Liver (tissue), 9 donors: ENCODE data around the gene DISC1. TPM values are rescaled to one million over a fixed set of nuclear protein-coding genes. Genes with fewer than 3 reads are reported as not detected.

ENCODE experiments used
- DNase-seq: peaks from one replicate; pipeline ENCODE4 v3.0.0-alpha.2; 2017; ENCODE audit warnings: low spot score
- H3K27ac ChIP-seq, 2 donors: one replicate each; pipeline ENCODE4 v1.7.0; 2013; ENCODE audit warnings: inconsistent platforms in 2 of 2, low read length in 2 of 2, control low read depth in 1 of 2, low read depth in 1 of 2, mild to moderate bottlenecking in 1 of 2
- H3K27me3 ChIP-seq, 4 donors: one replicate each; pipeline versions ENCODE4 v1.6.1 to v1.7.0; 2013; ENCODE audit warnings: low read length in 3 of 4, inconsistent platforms in 1 of 4, mild to moderate bottlenecking in 1 of 4, moderate library complexity in 1 of 4; ENCODE audit not compliant: control insufficient read depth in 4 of 4, insufficient read depth in 4 of 4
- H3K36me3 ChIP-seq, 4 donors: one replicate each; pipeline versions ENCODE4 v1.6.1 to v1.7.0; 2013; ENCODE audit warnings: low read length in 3 of 4, mild to moderate bottlenecking in 3 of 4, low read depth in 1 of 4, moderate library complexity in 1 of 4; ENCODE audit not compliant: control insufficient read depth in 4 of 4, insufficient read depth in 3 of 4
- H3K4me1 ChIP-seq, 4 donors: one replicate each; pipeline versions ENCODE4 v1.6.1 to v1.7.0; 2013; ENCODE audit warnings: low read length in 3 of 4, mild to moderate bottlenecking in 3 of 4, moderate library complexity in 1 of 4; ENCODE audit not compliant: control insufficient read depth in 4 of 4, insufficient read depth in 4 of 4
- H3K4me3 ChIP-seq, 3 donors: one replicate each; pipeline versions ENCODE4 v1.6.1 to v1.7.0; 2013; ENCODE audit warnings: low read length in 3 of 3, control low read depth in 1 of 3, low read depth in 1 of 3, mild to moderate bottlenecking in 1 of 3
- H3K9ac ChIP-seq, 2 donors: one replicate each; pipeline ENCODE4 v1.7.0; 2013; ENCODE audit warnings: low read length in 2 of 2, mild to moderate bottlenecking in 2 of 2, moderate library complexity in 2 of 2, control low read depth in 1 of 2, low read depth in 1 of 2
- H3K9me3 ChIP-seq, 4 donors: one replicate each; pipeline versions ENCODE4 v1.6.1 to v1.7.0; 2013; ENCODE audit warnings: low read length in 3 of 4; ENCODE audit not compliant: control insufficient read depth in 4 of 4
- ATF3 ChIP-seq: IDR thresholded peaks from 2 replicates; pipeline ENCODE4 v1.6.1; 2016; ENCODE audit warnings: antibody characterized with exemption
- CTCF ChIP-seq: fragments of 150-350 bp; IDR thresholded peaks from 2 replicates; pipeline ENCODE4 v1.5.1; 2017; ENCODE audit warnings: improper control_type of control experiment, low read depth, low read length; ENCODE audit not compliant: missing input control
- EGR1 ChIP-seq, 2 donors: IDR thresholded peaks; 2 replicates each; pipeline ENCODE4 v1.6.1; 2016 to 2018; ENCODE audit warnings: antibody characterized with exemption in 2 of 2, low read depth in 2 of 2
- FOXA1 ChIP-seq: IDR thresholded peaks from 2 replicates; pipeline ENCODE4 v1.6.1; 2016; ENCODE audit warnings: antibody characterized with exemption
- FOXA2 ChIP-seq: IDR thresholded peaks from 2 replicates; pipeline ENCODE4 v1.6.1; 2016; ENCODE audit warnings: antibody characterized with exemption
- GABPA ChIP-seq, 2 donors: IDR thresholded peaks in 1 of 2; conservative IDR thresholded peaks in 1 of 2; 2 replicates each; pipeline ENCODE4 v1.6.1; 2016; ENCODE audit warnings: antibody characterized with exemption in 2 of 2, mild to moderate bottlenecking in 1 of 2, moderate library complexity in 1 of 2
- HNF4A ChIP-seq, 2 donors: conservative IDR thresholded peaks; 2 replicates each; pipeline ENCODE4 v1.6.1; 2016; ENCODE audit warnings: antibody characterized with exemption in 2 of 2, mild to moderate bottlenecking in 2 of 2
- HNF4G ChIP-seq: IDR thresholded peaks from 2 replicates; pipeline ENCODE4 v1.6.1; 2016; ENCODE audit warnings: antibody characterized with exemption
- JUND ChIP-seq, 2 donors: IDR thresholded peaks; 2 replicates each; pipeline ENCODE4 v1.6.1; 2016; ENCODE audit warnings: antibody characterized with exemption in 2 of 2
- MAX ChIP-seq: IDR thresholded peaks from 2 replicates; pipeline ENCODE4 v1.6.1; 2016; ENCODE audit warnings: antibody characterized with exemption
- NR2F2 ChIP-seq: IDR thresholded peaks from 2 replicates; pipeline ENCODE4 v1.6.1; 2016; ENCODE audit warnings: antibody characterized with exemption
- RAD21 ChIP-seq, 2 donors: IDR thresholded peaks; 2 replicates each; pipeline ENCODE4 v1.6.1; 2016; ENCODE audit warnings: antibody characterized with exemption in 2 of 2, mild to moderate bottlenecking in 2 of 2
- REST ChIP-seq: IDR thresholded peaks from 2 replicates; pipeline ENCODE4 v1.6.1; 2016; ENCODE audit warnings: antibody characterized with exemption, mild to moderate bottlenecking
- RXRA ChIP-seq, 2 donors: IDR thresholded peaks; 2 replicates each; pipeline ENCODE4 v1.6.1; 2017 to 2018; ENCODE audit warnings: antibody characterized with exemption in 2 of 2, mild to moderate bottlenecking in 1 of 2
- SP1 ChIP-seq: IDR thresholded peaks from 2 replicates; pipeline ENCODE4 v1.6.1; 2018; ENCODE audit warnings: antibody characterized with exemption, mild to moderate bottlenecking
- TAF1 ChIP-seq: conservative IDR thresholded peaks from 2 replicates; pipeline ENCODE4 v1.6.1; 2016; ENCODE audit warnings: antibody characterized with exemption, mild to moderate bottlenecking
- YY1 ChIP-seq: IDR thresholded peaks from 2 replicates; pipeline ENCODE4 v1.6.1; 2016; ENCODE audit warnings: antibody characterized with exemption, mild to moderate bottlenecking
- ZBTB33 ChIP-seq: IDR thresholded peaks from 2 replicates; pipeline ENCODE4 v1.6.1; 2016; ENCODE audit warnings: antibody characterized with exemption
- WGBS: extraction: QIAGEN DNeasy Blood & Tissue Kit; methylation state at CpG from one replicate; pipeline ENCODE4 v1.1.7; 2013; 5-methylcytosine and 5-hydroxymethylcytosine counted together
- polyA plus RNA-seq, 2 donors: library from polyadenylated mRNA; stranded (reverse) in 1 of 2; unstranded in 1 of 2; fragments of 200-250 nt in 1 of 2; fragments of >200 nt in 1 of 2; fragmentation: Nextera tagmentation in 1 of 2; extraction: Ambion mirVana in 1 of 2; gene quantifications; one replicate each; pipeline versions ENCODE4 v1.2.1 to v1.2.3, GENCODE V29; 2013 to 2015
- total RNA-seq, 2 donors: library from RNA; depleted of rRNA; stranded (reverse); fragments of >200 nt; gene quantifications; one replicate each; pipeline ENCODE4 v1.2.3, GENCODE V29; 2014
- donor health status: healthy.
- donor health status: healthy.
- donor health status: healthy.
- donor health status: healthy.
- donor health status: healthy.

DISC1 gene
- total and polyA plus RNA-seq, 4 donors = 0.45 to 6.3 (median 2.3) TPM

GRCh38 chr1:231734417-231734816 is 107.8 kb downstream of the DISC1 start:
- no peaks in the 10 kb centered on the region for H3K4me1 ChIP-seq
- H3K4me3 ChIP-seq = no peak overlapping the region
- H3K9me3 ChIP-seq = no peaks in the 10 kb centered on the region
- H3K9ac ChIP-seq = no peak overlapping the region
- 87% methylated on average over 4 of the region's 4 CpGs for WGBS
- TF ChIP-seq TAF1 (no peak), FOXA1 (no peak), SP1 (no peak), JUND (IDR thresholded peaks at IDR 0.05) (no peak), GABPA (IDR thresholded peaks at IDR 0.05 in 1 of 2, conservative IDR thresholded peaks at IDR 0.05 in 1 of 2) (no peak), EGR1 (IDR thresholded peaks at IDR 0.05; ENCODE audit: low read depth in 2 of 2) (no peak), FOXA2 (no peak), MAX (no peak), HNF4A (conservative IDR thresholded peaks at IDR 0.05) (no peak), NR2F2 (no peak), CTCF (no peak), HNF4G (no peak), RAD21 (IDR thresholded peaks at IDR 0.05) (no peak), ATF3 (no peak)
- no peak overlapping the region for H3K27ac ChIP-seq
- DNase-seq = no peak
- H3K36me3 ChIP-seq = no peaks in the 10 kb centered on the region
- no peaks in the 10 kb centered on the region for H3K27me3 ChIP-seq

GRCh38 chr1:231735411-231735810 is 108.8 kb downstream of the DISC1 start:
- WGBS = 77% methylated on average over 3 of the region's 3 CpGs
- Histone ChIP-seq H3K4me3 (no peak overlapping the region), H3K27ac (no peak overlapping the region), H3K9me3 (no peaks in the 10 kb centered on the region), H3K36me3 (no peaks in the 10 kb centered on the region), H3K27me3 (no peaks in the 10 kb centered on the region), H3K9ac (no peak overlapping the region), H3K4me1 (no peaks in the 10 kb centered on the region)
- no peak for TF ChIP-seq SP1
- no peak for TF ChIP-seq FOXA2
- DNase-seq = no peak

GRCh38 chr1:231735941-231736340 is 109.4 kb downstream of the DISC1 start:
- Histone ChIP-seq H3K27me3 (no peaks in the 10 kb centered on the region), H3K27ac (no peak overlapping the region), H3K9ac (no peak overlapping the region), H3K4me1 (no peaks in the 10 kb centered on the region), H3K36me3 (no peaks in the 10 kb centered on the region), H3K4me3 (no peak overlapping the region), H3K9me3 (no peaks in the 10 kb centered on the region)
- 81% methylated on average over 2 of the region's 2 CpGs for WGBS
- no peak for DNase-seq
- TF ChIP-seq REST (no peak), RAD21 (IDR thresholded peaks at IDR 0.05) (no peak), ZBTB33 (no peak), ATF3 (no peak), TAF1 (no peak), MAX (no peak), YY1 (no peak), EGR1 (IDR thresholded peaks at IDR 0.05; ENCODE audit: low read depth in 2 of 2) (no peak), GABPA (IDR thresholded peaks at IDR 0.05 in 1 of 2, conservative IDR thresholded peaks at IDR 0.05 in 1 of 2) (no peak), RXRA (IDR thresholded peaks at IDR 0.05) (no peak), SP1 (no peak)
